Measurements from ENCODE around the gene TMEM247. TPM values are rescaled to one million over a fixed set of nuclear protein-coding genes. Genes with fewer than 3 reads are reported as not detected.

Gene TMEM247
- total and polyA plus RNA-seq, 2 donors from 2014 or later = not detected

GRCh38 chr2:46493971-46494250 lies 14.5 kb downstream of the TMEM247 start:
- Histone ChIP-seq H3K4me3 (ENCODE audit: low read length in 3 of 3) (no peak overlapping the region), H3K9me3 (ENCODE audit: control insufficient read depth in 2 of 3, insufficient read depth in 1 of 3, low read length in 3 of 3) (no peaks in the 10 kb centered on the region), H3K36me3 (ENCODE audit: control insufficient read depth in 2 of 3, insufficient read depth in 3 of 3, low read length in 3 of 3) (no peaks in the 10 kb centered on the region), H3K9ac (ENCODE audit: low read length in 3 of 3) (no peak overlapping the region), H3K27ac (ENCODE audit: low read depth in 2 of 2, low read length in 2 of 2) (no peak overlapping the region), H3K27me3 (ENCODE audit: control insufficient read depth, insufficient read depth, low read length) (no peaks in the 10 kb centered on the region), H3K4me1 (ENCODE audit: control insufficient read depth in 2 of 3, insufficient read depth in 2 of 3, low read depth in 1 of 3, low read length in 3 of 3) (peaks cover 0 to 7% (median 0%) of the 10 kb centered on the region in 3 donors)
- DNase-seq (peak in 2 of 5 donors; percentile 8 to 36), FAIRE-seq (no peak)
- TF ChIP-seq, protein P1, sequence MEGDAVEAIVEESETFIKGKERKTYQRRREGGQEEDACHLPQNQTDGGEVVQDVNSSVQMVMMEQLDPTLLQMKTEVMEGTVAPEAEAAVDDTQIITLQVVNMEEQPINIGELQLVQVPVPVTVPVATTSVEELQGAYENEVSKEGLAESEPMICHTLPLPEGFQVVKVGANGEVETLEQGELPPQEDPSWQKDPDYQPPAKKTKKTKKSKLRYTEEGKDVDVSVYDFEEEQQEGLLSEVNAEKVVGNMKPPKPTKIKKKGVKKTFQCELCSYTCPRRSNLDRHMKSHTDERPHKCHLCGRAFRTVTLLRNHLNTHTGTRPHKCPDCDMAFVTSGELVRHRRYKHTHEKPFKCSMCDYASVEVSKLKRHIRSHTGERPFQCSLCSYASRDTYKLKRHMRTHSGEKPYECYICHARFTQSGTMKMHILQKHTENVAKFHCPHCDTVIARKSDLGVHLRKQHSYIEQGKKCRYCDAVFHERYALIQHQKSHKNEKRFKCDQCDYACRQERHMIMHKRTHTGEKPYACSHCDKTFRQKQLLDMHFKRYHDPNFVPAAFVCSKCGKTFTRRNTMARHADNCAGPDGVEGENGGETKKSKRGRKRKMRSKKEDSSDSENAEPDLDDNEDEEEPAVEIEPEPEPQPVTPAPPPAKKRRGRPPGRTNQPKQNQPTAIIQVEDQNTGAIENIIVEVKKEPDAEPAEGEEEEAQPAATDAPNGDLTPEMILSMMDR (IDR thresholded peaks at IDR 0.05; ENCODE audit: borderline replicate concordance, extremely low read depth, insufficient read depth) = no peak
- intact Hi-C loops (cut with DNase I) = no loop called here

DNA sequence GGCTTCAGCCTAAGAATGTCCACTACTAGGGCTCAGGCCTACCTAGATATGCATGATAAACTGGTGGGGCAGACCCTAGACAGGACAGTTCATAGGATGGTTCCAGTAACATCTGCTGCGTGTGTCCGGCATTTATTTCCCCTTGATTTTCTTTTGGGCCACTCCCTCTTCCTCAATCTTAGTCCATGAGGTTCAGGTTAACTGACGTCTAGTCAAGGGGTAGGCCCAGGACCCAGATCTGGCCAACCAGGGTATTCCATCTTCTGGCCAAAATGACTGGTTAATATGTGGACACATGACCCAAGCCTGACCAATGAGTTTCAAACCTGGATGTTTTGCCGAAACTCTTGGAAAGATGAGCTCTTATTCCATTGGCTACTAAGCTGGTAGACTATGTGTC lies 15.2 kb downstream of the TMEM247 start:
- H3K27ac ChIP-seq (ENCODE audit: low read depth in 2 of 2, low read length in 2 of 2) = no peak overlapping the region
- TF ChIP-seq, protein P1 (IDR thresholded peaks at IDR 0.05; ENCODE audit: borderline replicate concordance, extremely low read depth, insufficient read depth) = no peak
- no peak overlapping the region for H3K9ac ChIP-seq (ENCODE audit: low read length in 3 of 3)
- no peaks in the 10 kb centered on the region for H3K27me3 ChIP-seq (ENCODE audit: control insufficient read depth, insufficient read depth, low read length)
- no peak overlapping the region for H3K4me3 ChIP-seq (ENCODE audit: low read length in 3 of 3)
- no peak for DNase-seq
- H3K4me1 ChIP-seq (ENCODE audit: control insufficient read depth in 2 of 3, insufficient read depth in 2 of 3, low read depth in 1 of 3, low read length in 3 of 3) = peaks cover 0 to 7% (median 0%) of the 10 kb centered on the region in 3 donors
- no peaks in the 10 kb centered on the region for H3K9me3 ChIP-seq (ENCODE audit: control insufficient read depth in 2 of 3, insufficient read depth in 1 of 3, low read length in 3 of 3)
- intact Hi-C loops (cut with DNase I) = no loop called here
- FAIRE-seq = no peak
- H3K36me3 ChIP-seq (ENCODE audit: control insufficient read depth in 2 of 3, insufficient read depth in 3 of 3, low read length in 3 of 3) = no peaks in the 10 kb centered on the region

DNA sequence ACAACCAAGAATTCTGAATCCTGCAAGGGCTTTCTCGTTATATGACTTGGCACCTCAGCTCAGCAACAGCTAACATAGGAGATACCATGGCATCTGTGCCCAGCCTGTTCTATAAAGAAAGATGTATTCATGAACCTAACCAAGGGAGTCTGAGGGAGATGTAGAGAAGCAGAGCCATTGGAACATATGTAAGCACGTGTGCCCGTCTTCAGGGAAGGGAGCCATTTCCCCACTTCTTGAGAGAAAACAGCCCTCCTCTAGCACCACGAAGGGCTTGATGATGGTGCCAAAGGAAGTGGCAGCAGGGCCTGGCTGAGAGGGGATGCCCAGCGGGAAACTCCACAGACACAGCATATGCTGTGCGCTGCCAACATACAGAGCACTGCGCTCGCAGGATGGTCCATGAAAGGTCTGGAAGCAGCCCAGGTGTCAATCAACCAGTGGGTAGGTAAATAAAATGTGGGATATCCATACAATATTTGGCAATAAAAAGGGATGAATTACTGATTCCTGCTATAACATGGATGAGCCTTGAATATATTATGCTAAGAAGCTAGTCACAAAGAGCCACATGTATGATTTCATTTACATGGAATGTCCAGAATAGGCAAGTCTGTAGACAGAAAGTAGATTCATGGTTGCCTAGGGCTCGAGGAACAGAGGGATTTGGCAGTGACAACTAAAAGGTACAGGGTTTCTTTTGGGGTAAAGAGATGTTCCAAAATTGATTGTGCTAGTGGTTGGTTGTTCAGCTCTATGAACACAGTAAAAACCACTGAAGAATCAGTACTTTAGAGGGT lies 16.1 kb downstream of the TMEM247 start:
- Histone ChIP-seq H3K27ac (ENCODE audit: low read depth in 2 of 2, low read length in 2 of 2) (no peak overlapping the region), H3K36me3 (ENCODE audit: control insufficient read depth in 2 of 3, insufficient read depth in 3 of 3, low read length in 3 of 3) (no peaks in the 10 kb centered on the region), H3K4me3 (ENCODE audit: low read length in 3 of 3) (no peak overlapping the region), H3K9me3 (ENCODE audit: control insufficient read depth in 2 of 3, insufficient read depth in 1 of 3, low read length in 3 of 3) (no peaks in the 10 kb centered on the region), H3K27me3 (ENCODE audit: control insufficient read depth, insufficient read depth, low read length) (no peaks in the 10 kb centered on the region), H3K4me1 (ENCODE audit: control insufficient read depth in 2 of 3, insufficient read depth in 2 of 3, low read depth in 1 of 3, low read length in 3 of 3) (peaks cover 0 to 3% (median 0%) of the 10 kb centered on the region in 3 donors), H3K9ac (ENCODE audit: low read length in 3 of 3) (no peak overlapping the region)
- TF ChIP-seq, protein P1 (IDR thresholded peaks at IDR 0.05; ENCODE audit: borderline replicate concordance, extremely low read depth, insufficient read depth) = no peak
- FAIRE-seq = no peak
- peak in 1 of 5 donors; percentile 2 for DNase-seq
- intact Hi-C loops (cut with DNase I) = no loop called here
